Transverse colon (tissue), 4 donors: Measurements from ENCODE around the gene TOR3A. TPM values are rescaled to one million over a fixed set of nuclear protein-coding genes. Genes with fewer than 3 reads are reported as not detected.

Experiments
- DNase-seq: peaks from one replicate; pipeline ENCODE4 v3.0.0-alpha.2; 2019
- H3K27ac ChIP-seq, 4 donors: fragments of 200-600 bp; sonication (generic); 2 replicates each; pipeline ENCODE4 v1.5.1; 2016 to 2018; ENCODE audit warnings: inconsistent platforms in 4 of 4
- H3K27me3 ChIP-seq: fragments of 200-600 bp; sonication (generic); 2 replicates; pipeline ENCODE4 v1.5.1; 2017; ENCODE audit warnings: inconsistent platforms
- H3K36me3 ChIP-seq, 4 donors: fragments of 200-600 bp; sonication (generic); 2 replicates each; pipeline ENCODE4 v1.5.1; 2017 to 2019; ENCODE audit warnings: inconsistent platforms in 4 of 4
- H3K4me1 ChIP-seq, 4 donors: fragments of 200-600 bp; sonication (generic); 2 replicates each; pipeline ENCODE4 v1.5.1; 2017 to 2020; ENCODE audit warnings: inconsistent platforms in 4 of 4
- H3K4me3 ChIP-seq, 4 donors: fragments of 200-600 bp; sonication (generic); 1 replicate in 1 of 4; 2 replicates in 3 of 4; pipeline versions ENCODE4 v1.5.1 to v1.6.1; 2017 to 2019; ENCODE audit warnings: inconsistent platforms in 4 of 4
- H3K9me3 ChIP-seq, 2 donors: fragments of 200-600 bp; sonication (generic); 2 replicates each; pipeline ENCODE4 v1.5.1; 2017 to 2019; ENCODE audit warnings: inconsistent platforms in 2 of 2
- CTCF ChIP-seq, 5 experiments: fragments of 200-600 bp in 3 of 5; fragments of 450-650 bp in 2 of 5; sonication (generic) in 3 of 5; IDR thresholded peaks; 1 replicate in 2 of 5; 2 replicates in 3 of 5; pipeline ENCODE4 v1.5.1; 2016 to 2017; ENCODE audit warnings: antibody characterized with exemption in 5 of 5, inconsistent platforms in 3 of 5, mild to moderate bottlenecking in 2 of 5, moderate library complexity in 1 of 5
- EP300 ChIP-seq: sonication (generic); formaldehyde crosslinking; IDR thresholded peaks from one replicate; pipeline ENCODE4 v1.6.1; 2017; ENCODE audit warnings: antibody characterized with exemption, low read depth
- POLR2A ChIP-seq: fragments of 450-650 bp; IDR thresholded peaks from one replicate; pipeline ENCODE4 v1.6.1; 2016; ENCODE audit warnings: antibody characterized with exemption, mild to moderate bottlenecking, moderate library complexity
- POLR2AphosphoS5 ChIP-seq, 3 donors: sonication (generic); formaldehyde crosslinking; IDR thresholded peaks; one replicate each; pipeline ENCODE4 v1.6.1; 2016; ENCODE audit warnings: antibody characterized with exemption in 3 of 3
- WGBS, 2 donors: methylation state at CpG; one replicate each; pipeline ENCODE4 v1.1.5; 2018; ENCODE audit warnings: low coverage in 1 of 2; 5-methylcytosine and 5-hydroxymethylcytosine counted together
- in situ Hi-C, 4 donors: fragments of 200-750 bp; cut with MboI; loops; one replicate each; pipeline versions ENCODE4 v1.15.0 to v1.15.1; 2017; ENCODE audit warnings: low sequenced_read_pairs in 3 of 4, low pct_ligation_motif_present in 1 of 4, low pct_unique_long_range_greater_than_20kb in 1 of 4
- intact Hi-C: fragments of 100-400 bp; cut with DNase I; formaldehyde crosslinking; loops from one replicate; pipeline ENCODE4 v1.15.1; 2023; ENCODE audit warnings: low total_unique reads
- total RNA-seq, 4 donors: library from RNA; depleted of rRNA; stranded (reverse); fragments of >200 nt; gene quantifications; one replicate each; pipeline ENCODE4 v1.1.0, GENCODE V29; 2016

TOR3A gene
- total RNA-seq, 4 donors from 2014 or later = 66.2 to 308 (median 72.7) TPM

GRCh38 chr1:179095377-179095776, 13.5 kb downstream of the TOR3A start:
- WGBS, 2 donors = 88 to 95% methylated on average over 4 of the region's 4 CpGs
- Histone ChIP-seq H3K36me3 (peaks cover 0 to 34% (median 12%) of the 10 kb centered on the region in 4 donors), H3K9me3 (no peaks in the 10 kb centered on the region), H3K4me1 (no peaks in the 10 kb centered on the region), H3K27ac (no peak overlapping the region), H3K4me3 (no peak overlapping the region), H3K27me3 (no peaks in the 10 kb centered on the region)
- intact Hi-C loops (no loop called here), in situ Hi-C loops (loop anchor here in 1 of 4 donors (25.0 kb wide), 1 partner anchor 267 kb away; the partner anchor contains the start of gene AXDND1)
- no peak for DNase-seq
- TF ChIP-seq EP300 (no peak), CTCF (IDR thresholded peaks at IDR 0.05) (no peak), POLR2AphosphoS5 (IDR thresholded peaks at IDR 0.05) (no peak), POLR2A (no peak)

- no peak for TF ChIP-seq CTCF (IDR thresholded peaks at IDR 0.05)
- TF ChIP-seq EP300 = no peak
- no peak for TF ChIP-seq POLR2AphosphoS5 (IDR thresholded peaks at IDR 0.05)
- no peak for TF ChIP-seq POLR2A
- no peak overlapping the region for H3K4me3 ChIP-seq
- H3K36me3 ChIP-seq = peaks cover 0 to 34% (median 12%) of the 10 kb centered on the region in 4 donors
- in situ Hi-C loops (loop anchor here in 1 of 4 donors (25.0 kb wide), 1 partner anchor 266 kb away; the partner anchor contains the start of gene AXDND1), intact Hi-C loops (no loop called here)
- no peak overlapping the region for H3K27ac ChIP-seq
- 83 to 86% methylated on average over 2 to 3 of the region's 3 CpGs for WGBS, 2 donors
- no peaks in the 10 kb centered on the region for H3K9me3 ChIP-seq
- DNase-seq = no peak
- no peaks in the 10 kb centered on the region for H3K4me1 ChIP-seq
- H3K27me3 ChIP-seq = no peaks in the 10 kb centered on the region
Observed at GRCh38 chr1:179095924-179096323, 14.1 kb downstream of the TOR3A start.

GRCh38 chr1:179099891-179100290, 18.0 kb downstream of the TOR3A start:
- 80 to 95% methylated on average over 1 to 4 of the region's 4 CpGs for WGBS, 2 donors
- TF ChIP-seq POLR2A (no peak), EP300 (no peak), CTCF (IDR thresholded peaks at IDR 0.05) (no peak)
- in situ Hi-C loops (loop anchor here in 1 of 4 donors (25.0 kb wide), 1 partner anchor 262 kb away; the partner anchor contains the start of gene AXDND1), intact Hi-C loops (no loop called here)
- Histone ChIP-seq H3K36me3 (peaks cover 0 to 17% (median 7%) of the 10 kb centered on the region in 4 donors), H3K4me3 (no peak overlapping the region), H3K4me1 (no peaks in the 10 kb centered on the region), H3K9me3 (no peaks in the 10 kb centered on the region), H3K27me3 (no peaks in the 10 kb centered on the region), H3K27ac (no peak overlapping the region)
- DNase-seq = no peak

- no peak for DNase-seq
- Histone ChIP-seq H3K4me3 (no peak overlapping the region), H3K27me3 (no peaks in the 10 kb centered on the region), H3K4me1 (no peaks in the 10 kb centered on the region), H3K9me3 (no peaks in the 10 kb centered on the region), H3K36me3 (peaks cover 0 to 7% (median under 1%) of the 10 kb centered on the region in 4 donors), H3K27ac (no peak overlapping the region)
- in situ Hi-C loops (no loop called here), intact Hi-C loops (no loop called here)
- 89 to 95% methylated on average over 2 to 4 of the region's 4 CpGs for WGBS, 2 donors
- TF ChIP-seq CTCF (IDR thresholded peaks at IDR 0.05) (no peak), POLR2AphosphoS5 (IDR thresholded peaks at IDR 0.05) (no peak), EP300 (no peak), POLR2A (no peak)
Observed at GRCh38 chr1:179101566-179101965, 19.7 kb downstream of the TOR3A start.
